ENCODE results near the gene POLRMT.

The POLRMT gene

DNA sequence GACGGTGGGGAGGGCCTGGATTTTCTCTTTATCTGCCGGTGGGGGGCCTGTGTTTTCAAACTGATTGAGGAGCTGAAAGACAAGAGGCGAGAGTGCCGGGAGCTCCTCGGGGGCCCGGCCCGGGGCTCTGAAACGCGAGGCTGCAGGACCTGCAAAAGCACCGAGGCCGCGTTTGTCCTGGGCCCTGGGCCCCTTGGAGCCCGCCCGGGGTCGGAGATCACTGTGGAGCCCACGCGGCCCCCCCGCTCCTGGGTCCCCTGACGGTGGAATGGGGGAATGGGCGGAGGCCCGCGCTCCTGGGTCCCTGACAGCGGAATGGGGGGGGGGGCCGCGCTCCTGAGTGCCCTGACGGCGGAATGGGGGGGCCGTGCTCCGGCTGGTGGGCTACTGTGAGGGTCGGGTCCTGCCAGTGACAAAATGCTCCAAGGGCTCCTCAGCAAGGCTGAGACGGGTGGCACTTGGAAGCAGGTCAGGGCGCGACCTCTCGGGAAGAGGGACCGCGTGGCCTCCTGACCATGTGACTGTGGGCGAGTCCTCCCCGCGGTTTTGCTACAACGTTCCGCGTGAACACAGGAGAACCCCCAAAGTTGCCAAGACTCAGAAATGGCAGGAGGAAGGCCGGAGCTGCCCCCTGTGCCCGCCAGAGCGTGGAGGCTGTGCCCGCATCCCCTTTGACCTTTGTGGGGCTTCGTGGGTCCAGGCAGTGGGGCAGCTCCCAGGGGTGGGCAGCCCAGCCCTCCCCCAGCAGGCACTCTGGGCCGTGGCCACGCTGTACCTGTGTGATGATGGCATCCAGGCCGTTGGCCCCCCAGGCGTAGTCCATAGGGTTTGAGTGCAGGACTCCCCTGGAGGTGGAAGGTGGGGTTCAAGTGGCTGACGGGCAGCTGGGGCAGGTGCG is 15.8 kb upstream of the POLRMT start:
- FAIRE-seq (no peak), DNase-seq (ENCODE audit: insufficient read length, low spot score) (no peak)

DNA sequence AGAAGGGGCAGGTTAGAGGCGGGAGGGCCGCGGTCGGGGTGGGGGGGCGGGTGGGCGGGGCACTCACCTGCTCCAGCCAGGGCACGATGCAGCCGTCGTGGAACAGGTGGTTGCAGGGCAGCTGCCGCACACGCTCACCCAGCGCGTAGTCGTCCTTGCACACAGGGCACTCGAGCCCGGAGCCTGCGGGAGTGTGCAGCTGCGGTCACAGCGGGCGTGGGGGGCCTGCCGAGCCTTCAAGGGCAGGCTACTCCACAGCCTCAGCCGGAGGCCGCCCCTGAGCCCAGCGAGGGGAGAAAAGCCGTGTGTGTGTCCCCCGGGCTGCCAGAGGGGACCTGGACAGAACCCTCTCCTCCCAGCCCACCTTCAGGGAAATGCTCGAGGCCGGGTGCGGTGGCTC is 15.0 kb upstream of the POLRMT start:
- DNase-seq (ENCODE audit: insufficient read length, low spot score) (no peak), FAIRE-seq (no peak)

DNA sequence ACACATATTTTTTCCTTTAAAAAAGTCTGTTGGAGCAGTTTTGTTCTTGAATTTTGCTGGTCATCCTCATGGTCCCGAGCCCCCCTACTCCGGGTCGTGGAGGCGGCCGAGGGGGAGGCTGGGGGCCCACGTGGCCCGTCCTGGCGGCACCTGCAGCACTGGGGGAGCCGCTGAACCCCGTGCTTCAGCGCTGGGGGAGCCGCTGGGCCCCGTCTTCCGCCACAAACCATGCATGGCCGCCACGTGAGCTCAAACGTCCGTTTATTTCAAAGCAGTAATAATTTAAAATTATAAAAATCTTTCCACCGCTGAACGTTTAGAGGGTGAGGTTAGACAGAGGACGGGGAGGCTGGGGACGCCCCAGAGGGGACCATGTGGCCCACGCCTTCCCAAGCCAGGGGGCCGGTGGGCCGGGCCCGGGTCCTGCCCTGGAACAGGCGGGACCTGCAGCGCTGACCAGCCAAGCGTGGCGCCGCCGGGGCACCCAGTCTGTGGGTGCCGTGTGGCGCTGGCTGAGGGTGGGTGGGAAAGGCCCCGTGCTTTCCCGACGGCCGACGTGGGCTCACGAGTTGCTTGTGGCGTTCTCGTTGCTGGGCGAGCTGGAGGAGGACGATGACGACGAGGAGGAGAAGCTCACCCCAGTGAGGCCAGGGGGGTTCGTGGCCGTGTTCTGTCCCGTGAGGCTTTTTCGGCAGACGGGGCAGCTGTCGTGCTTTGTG is 14.4 kb upstream of the POLRMT start:
- DNase-seq (ENCODE audit: insufficient read length, low spot score): no peak
- FAIRE-seq: no peak

DNA sequence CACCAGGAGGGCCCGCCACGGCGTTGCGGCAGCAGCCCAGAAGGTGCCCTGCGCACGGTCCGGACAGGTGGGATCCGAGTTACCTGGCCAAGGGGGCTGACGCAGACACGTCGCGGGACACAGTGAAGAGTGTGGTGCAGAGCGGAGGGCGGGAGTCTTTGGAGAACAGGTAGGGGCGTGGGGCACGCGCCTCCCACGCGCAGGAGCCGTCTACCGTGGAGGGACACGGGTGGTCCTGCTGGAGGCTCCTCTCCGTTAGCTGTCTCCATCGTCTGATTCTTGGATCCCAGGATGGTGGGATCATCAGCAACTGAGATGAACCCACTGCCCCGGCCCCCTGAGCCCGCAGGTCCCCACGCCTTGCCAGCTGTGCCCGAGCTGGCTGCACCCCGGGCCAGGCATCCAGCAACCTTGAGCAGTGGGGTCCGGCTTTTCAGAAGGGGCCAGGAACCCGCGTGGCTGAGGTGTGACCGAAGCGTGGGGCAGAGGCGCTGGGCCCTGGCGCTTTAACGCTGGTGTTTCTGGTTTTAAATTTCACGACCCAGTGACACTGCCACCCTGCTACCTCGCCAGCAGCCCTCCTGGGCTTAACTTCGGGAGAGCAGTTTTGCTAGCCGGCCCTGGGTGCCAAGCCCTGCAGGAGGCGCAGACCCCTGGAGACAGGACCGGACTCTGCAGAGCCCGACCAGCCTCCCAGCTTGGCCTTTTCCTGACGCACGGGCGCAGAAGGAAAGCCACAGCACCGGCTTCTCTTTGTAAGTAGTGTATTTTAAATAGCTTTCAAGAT is 13.6 kb upstream of the POLRMT start:
- FAIRE-seq: no peak

DNA sequence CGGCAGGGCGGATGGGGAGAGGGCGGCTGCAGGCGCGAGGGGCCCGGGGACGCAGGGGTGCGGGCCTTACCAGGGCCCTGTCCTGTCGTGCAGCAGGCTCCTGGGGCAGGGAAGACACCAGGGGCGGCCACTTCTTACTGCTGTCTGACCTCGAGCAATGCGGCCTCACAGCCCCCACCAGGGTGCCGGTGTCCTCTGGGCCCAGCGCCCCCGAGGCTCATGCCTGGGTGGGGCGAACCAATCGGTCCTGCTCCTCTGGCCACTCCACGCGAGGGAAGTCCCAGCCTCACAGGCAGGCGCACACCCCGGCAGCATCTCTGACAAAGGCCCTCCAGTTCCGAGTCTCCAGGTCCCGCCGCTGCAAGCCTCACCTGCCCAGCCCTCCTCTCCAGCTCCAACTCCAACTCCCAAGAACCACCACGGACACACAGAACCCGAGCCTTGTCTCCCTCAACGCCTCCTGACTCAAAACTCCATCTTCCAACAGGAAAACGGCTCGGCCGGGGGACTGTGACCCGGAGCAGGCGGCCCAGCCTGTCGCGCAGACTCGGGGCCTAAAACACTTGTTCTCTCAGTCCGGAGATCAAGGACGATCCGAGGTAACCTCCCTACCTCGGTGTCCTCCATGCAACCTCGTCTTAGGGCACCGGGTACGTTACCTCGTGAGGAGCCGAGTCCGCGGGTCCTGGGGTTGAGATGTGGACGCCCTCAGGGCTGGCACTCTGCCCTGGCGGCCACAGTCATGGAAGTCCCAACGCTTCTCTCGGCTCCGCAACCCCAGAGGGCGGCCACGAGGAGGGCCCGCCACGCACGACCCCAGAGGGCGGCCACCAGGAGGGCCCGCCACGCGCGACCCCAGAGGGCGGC is 12.8 kb upstream of the POLRMT start:
- FAIRE-seq (no peak), DNase-seq (ENCODE audit: insufficient read length, low spot score) (no peak)

More for the DNA sequence above, 13.6 kb upstream of the POLRMT start:
- DNase-seq (ENCODE audit: insufficient read length, low spot score): no peak

DNA sequence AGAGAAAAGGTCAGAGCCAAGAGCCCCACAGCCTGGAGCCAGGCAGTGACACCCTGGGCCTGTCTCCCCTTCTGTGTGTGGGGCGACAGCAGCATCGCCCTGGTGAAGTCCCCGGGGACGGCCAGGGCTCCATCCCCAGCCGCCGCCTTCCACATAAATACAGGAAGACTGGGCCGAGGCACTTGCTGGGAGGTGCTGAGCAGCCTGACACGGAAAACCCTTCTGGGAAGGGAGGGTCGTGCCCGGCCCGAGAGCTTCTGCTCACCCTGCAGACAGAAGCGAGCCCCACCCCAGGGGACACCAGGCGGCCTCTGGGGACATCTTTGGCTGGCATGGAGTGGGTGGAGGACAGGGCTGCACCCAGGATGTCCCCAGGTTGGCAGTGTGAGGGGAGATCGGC is 11.5 kb upstream of the POLRMT start:
- DNase-seq (ENCODE audit: insufficient read length, low spot score): no peak
- FAIRE-seq: no peak

DNA sequence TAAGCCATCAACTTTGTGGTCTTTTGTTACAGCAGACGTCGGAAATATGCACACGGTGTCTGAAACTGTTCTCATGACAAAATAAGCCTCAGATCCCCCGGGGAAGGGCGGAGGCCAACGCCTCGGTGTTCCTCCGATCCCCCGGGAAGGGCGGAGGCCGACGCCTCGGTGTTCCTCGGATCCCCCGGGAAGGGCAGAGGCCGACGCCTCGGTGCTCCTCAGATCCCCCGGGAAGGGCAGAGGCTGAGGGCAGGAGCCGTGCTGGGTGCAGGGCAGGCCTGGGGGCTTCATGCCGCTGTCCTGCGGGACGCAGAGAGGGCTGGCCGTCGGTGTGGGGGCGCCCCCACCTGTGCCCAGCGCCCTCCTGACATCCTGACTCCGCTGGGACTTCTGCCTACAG is 11.0 kb upstream of the POLRMT start:
- no peak for FAIRE-seq
- DNase-seq (ENCODE audit: insufficient read length, low spot score): no peak

DNA sequence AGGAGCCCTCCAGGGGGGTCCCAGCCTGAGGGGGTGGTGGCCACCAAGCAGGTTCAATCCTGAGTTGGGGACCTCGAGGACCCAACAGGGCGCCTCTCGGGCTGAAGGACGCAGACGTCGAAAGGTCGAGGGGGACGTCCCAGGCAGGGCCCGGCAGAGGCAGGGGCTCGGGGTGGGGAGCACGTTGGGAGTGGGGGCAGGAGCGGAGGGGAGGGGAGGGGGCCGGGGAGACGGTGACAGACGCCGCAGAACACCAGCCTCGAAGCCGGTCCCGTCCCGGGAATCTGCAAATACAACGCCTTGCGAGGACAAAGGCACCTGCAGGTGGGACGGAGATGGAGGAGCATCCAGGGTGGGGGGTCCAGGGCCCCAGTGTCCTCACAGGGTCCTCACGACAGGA is 10.4 kb upstream of the POLRMT start:
- no peak for FAIRE-seq
- no peak for DNase-seq (ENCODE audit: insufficient read length, low spot score)

DNA sequence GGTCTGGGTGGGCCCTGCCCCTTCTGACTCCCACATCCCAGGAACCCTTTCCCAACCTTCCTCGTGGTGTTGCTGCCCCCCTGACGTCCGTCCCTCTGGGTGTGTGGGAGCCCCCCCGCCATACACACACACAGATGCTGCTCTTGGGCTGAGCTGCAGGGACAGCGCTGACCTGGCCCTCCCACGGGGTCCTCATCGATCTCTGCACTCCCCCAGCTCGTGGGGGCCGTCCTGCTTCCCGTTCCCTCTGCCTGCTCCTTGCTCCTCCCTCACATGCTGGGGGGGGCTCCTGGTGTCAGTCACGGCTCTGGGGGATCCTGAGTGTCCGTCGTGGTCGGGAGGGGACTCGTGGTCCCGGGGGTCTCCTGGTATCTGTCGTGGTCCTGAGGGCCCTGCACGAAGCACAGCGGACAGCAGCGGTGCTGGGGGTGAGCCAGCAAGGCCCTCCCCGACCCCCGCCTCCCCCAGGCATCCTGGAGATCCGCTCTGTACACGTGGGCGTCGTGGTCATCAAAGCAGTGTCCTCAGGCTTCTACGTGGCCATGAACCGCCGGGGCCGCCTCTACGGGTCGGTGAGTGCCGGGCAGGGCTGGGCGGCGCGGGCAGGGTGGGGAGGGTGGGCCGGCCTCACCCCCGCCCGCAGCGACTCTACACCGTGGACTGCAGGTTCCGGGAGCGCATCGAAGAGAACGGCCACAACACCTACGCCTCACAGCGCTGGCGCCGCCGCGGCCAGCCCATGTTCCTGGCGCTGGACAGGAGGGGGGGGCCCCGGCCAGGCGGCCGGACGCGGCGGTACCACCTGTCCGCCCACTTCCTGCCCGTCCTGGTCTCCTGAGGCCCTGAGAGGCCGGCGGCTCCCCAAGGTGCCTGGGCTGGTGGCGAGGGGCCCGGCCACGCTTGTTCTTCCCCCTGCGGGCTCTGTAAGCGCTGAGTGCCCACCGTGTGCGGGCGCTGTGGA is 9.7 kb upstream of the POLRMT start:
- FAIRE-seq (no peak), DNase-seq (ENCODE audit: insufficient read length, low spot score) (no peak)

DNA sequence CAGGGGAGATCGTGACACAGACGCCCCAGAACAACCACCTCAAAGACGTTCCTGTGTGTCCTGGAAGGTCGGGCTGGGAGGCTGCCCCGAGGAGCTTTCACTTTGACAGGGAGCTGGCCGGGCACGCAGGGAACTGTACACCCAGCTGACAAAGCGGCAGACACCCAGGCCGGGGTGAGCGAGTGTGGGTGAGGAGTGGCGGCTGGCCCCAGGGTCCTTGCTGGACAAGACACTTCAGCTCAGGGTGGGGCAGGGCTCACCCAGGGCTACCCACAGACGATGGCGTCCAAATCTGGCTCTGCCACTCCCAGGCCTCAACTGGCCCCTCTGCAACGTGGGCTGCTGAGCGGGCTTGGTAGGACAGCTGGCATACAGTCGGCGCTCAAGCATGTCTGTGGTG is 8.4 kb upstream of the POLRMT start:
- DNase-seq (ENCODE audit: insufficient read length, low spot score) (no peak), FAIRE-seq (no peak)

DNA sequence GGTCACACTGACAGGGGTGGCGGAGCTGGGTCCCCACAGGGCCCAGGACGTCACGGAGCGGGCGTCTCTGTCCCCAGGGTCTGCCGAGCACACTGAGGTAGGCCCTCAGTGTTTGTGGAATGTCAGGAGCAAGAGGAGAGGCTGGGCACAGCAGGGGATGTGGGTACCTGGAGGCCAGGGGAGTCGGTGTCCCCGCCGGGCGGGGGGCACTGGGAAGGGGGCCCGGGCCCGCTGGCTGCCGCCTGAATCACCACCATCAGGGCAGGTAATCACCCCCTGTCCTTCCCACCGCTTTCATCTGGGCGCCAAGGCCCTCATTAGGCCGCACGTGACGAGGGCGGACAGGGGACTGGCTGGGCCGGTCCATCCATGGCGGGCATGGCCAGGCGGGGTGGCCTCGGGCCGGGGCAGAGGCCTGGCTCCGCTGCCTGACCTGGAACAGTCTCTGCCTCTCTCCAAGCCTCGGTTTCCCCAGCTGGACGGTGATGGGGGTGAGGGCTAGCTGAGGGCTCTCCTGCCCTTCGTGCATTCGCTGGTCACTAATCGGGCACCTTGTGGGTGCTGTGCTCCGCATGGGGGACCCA is 7.4 kb upstream of the POLRMT start:
- no peak for DNase-seq (ENCODE audit: insufficient read length, low spot score)
- no peak for FAIRE-seq

DNA sequence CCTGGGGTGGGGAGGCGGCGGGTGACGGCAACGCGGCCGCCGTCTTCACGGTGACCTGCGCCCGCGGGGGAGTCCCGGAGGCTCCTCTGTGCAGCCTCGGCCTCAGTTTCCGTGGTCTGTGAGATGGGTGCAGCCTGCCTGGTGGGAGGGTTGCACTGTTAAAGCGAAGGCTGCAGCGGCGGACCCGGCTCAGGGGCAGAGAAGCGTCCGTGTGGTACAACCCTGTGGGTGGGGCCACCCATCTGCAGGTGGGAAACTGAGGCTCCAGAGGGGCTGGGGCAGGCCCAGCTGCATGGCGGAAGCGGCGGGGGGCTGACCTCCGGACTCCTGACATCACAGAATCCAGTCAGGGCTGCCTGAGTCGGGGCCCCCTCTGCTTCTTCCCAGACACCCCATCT is 6.8 kb upstream of the POLRMT start:
- FAIRE-seq (no peak), DNase-seq (ENCODE audit: insufficient read length, low spot score) (no peak)

DNA sequence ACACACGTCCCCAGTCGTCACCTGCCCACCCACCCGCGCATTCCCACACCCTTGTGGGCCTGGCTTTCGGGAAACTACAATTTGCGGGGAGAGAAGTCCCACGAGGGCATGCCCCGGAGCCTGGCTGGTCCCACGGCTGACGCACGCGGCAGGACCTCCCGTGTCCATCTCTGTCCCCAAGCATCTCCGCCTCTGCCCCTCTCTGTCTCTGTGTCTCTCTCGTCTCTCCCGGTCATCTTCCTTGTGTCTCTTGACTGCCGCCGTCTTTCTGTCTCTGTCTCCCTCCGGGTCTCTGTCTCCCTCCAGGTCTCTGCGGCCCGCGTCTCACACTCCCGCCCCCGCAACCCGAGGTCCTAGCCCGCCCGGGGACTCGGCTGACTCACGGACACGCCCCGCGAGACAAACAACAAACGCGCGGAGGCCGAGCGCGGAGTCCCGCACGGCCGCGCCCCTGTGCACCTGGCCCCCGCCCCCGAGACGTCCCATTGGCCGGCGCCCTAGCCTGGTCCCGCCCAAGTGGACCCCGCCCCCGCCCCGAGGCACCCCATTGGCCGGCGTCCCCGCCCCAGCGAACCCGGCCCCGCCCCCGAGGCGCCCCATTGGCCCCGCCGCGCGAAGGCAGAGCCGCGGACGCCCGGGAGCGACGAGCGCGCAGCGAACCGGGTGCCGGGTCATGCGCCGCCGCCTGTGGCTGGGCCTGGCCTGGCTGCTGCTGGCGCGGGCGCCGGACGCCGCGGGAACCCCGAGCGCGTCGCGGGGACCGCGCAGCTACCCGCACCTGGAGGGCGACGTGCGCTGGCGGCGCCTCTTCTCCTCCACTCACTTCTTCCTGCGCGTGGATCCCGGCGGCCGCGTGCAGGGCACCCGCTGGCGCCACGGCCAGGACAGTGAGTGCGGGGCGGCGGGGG is 6.2 kb upstream of the POLRMT start, which contains the start of gene FGF22:
FGF22 (plus strand) TSS at position 627 of the 908 bp plus-strand sequence; CDS start at position 674, 47 bp downstream.
- FAIRE-seq: peak; percentile 38
- DNase-seq (ENCODE audit: insufficient read length, low spot score): peak; percentile 91

DNA sequence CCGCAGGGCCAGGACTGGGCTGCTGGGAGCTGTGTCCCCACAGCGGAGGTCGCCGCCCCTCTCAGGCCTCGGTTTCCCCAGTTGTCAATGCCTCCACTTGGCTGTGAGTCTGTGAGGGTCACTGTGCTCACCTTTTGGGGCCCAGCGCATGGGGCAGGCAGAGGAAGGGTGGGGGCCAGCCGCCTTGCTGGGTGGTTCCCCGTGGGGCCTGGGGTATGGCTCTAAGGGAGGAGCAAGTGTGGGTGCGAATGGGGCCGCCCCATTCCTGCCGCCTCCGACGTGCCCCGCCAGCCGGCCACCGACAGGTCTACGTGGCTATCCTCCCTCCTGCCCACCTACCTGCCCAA is 5.5 kb upstream of the POLRMT start:
- DNase-seq (ENCODE audit: insufficient read length, low spot score): no peak
- FAIRE-seq: no peak

DNA sequence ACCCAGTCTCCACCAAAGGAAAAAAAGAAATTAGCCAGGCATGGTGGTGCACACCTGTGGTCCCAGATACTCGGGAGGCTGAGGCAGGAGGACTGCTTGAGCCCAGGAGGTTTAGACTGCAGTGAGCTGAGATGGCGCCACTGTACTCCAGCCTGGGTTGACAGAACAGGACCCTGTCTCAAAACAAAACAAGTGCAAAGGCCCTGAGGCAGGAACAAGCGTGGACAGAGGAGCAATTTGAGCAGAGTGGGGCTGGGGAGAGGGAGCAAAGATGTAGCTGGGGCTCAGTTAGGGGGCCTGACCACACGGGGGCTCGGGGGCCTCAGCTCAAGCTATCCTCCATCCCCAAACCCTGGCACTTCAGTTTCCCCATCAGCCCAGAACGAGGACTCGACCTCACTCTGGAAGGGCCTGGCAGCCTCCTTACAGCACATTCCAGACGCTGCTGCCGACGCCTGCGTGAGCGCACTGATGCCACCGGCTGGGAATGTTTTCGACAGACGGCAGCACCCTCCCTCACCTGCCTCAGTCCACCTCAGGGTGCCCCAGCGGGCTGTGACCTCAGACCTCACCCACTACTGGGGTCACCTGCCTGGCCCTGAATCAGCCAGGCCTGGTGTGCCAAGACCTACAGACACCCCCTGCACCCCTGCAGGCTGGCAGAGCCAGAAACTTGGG is 1.8 kb upstream of the POLRMT start:
- no peak for FAIRE-seq

DNA sequence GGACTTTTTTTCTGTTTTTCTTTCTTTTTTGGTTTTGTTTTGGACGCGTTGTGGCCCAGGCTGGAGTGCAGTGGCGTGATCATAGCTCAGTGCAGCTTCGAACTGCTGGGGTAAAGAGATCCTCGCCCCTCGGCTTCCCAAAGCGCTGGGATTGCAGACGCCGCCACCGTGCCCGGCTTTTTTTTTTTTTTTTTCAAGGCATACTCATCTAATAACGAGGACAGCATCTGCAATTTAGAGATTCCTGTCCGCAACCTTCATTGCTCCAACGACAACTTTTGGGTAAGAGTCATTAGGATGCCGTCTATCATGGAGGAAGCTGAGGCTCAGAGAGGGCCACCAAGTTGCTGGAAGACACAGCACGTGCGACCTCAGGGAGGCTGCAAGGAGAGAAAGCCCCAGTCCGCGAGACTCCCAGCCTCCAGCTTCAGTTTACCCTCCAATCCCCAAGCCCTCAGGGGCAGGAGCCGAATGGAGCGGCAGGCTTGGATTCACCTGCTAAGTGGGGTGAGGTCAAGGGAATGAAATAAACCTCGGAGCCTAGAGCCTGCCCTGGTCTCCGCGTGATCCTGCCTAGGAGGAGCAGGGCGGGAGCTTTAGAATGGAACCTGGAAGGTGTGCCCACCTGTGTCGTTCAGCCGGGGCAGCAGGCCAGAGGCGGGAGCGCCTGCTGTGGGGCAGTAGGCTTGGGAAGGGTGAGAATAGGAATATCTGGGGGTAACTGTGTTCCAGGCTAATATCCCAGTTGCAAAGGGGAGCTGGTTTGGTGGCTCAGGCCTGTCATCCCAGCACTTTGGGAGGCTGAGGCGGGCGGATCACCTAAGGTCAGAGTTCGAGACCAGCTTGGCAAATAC is 676 bp upstream of the POLRMT start:
- DNase-seq (ENCODE audit: insufficient read length, low spot score) (no peak), FAIRE-seq (no peak)

More for the DNA sequence above, 1.8 kb upstream of the POLRMT start:
- no peak for DNase-seq (ENCODE audit: insufficient read length, low spot score)

Data from HTR-8/SVneo (cell line).